Mesothelial cell of epicardium (in vitro differentiated cells): ENCODE data around the gene CDH5. TPM values are rescaled to one million over a fixed set of nuclear protein-coding genes. Genes with fewer than 3 reads are reported as not detected.

Experiments used
- DNase-seq, 2 experiments: peaks; one replicate each; pipeline ENCODE4 v3.0.0; 2021; ENCODE audit warnings: low spot score in 2 of 2; ENCODE audit not compliant: unreplicated experiment in 2 of 2
- H3K27ac Mint-ChIP-seq: 2 replicates; pipeline ENCODE4 v1.8.0; 2021; ENCODE audit warnings: mixed read lengths
- H3K27me3 Mint-ChIP-seq: 2 replicates; pipeline ENCODE4 v1.8.0; 2021; ENCODE audit warnings: low read depth, mixed read lengths
- H3K36me3 Mint-ChIP-seq: 2 replicates; pipeline ENCODE4 v1.8.0; 2021; ENCODE audit warnings: mixed read lengths
- H3K4me1 Mint-ChIP-seq: 2 replicates; pipeline ENCODE4 v1.8.0; 2021; ENCODE audit warnings: mixed read lengths
- H3K4me3 Mint-ChIP-seq: 2 replicates; pipeline ENCODE4 v1.8.0; 2021; ENCODE audit warnings: mild to moderate bottlenecking, moderate library complexity, mixed read lengths
- H3K9me3 Mint-ChIP-seq: 2 replicates; pipeline ENCODE4 v1.8.0; 2021; ENCODE audit warnings: mixed read lengths
- total RNA-seq: library from RNA; stranded (reverse); gene quantifications from 3 replicates; pipeline ENCODE4 v1.2.1, GENCODE V29; 2021
- TF ChIP-seq, protein P1 (sequence below): fragments of 200-600 bp; sonication (generic); IDR thresholded peaks from one replicate; pipeline ENCODE4 v1.5.0; 2021; ENCODE audit warnings: antibody characterized with exemption; ENCODE audit not compliant: unreplicated experiment

The CDH5 gene
- total RNA-seq, 1 donor from 2014 or later, result 0.16 TPM

DNA sequence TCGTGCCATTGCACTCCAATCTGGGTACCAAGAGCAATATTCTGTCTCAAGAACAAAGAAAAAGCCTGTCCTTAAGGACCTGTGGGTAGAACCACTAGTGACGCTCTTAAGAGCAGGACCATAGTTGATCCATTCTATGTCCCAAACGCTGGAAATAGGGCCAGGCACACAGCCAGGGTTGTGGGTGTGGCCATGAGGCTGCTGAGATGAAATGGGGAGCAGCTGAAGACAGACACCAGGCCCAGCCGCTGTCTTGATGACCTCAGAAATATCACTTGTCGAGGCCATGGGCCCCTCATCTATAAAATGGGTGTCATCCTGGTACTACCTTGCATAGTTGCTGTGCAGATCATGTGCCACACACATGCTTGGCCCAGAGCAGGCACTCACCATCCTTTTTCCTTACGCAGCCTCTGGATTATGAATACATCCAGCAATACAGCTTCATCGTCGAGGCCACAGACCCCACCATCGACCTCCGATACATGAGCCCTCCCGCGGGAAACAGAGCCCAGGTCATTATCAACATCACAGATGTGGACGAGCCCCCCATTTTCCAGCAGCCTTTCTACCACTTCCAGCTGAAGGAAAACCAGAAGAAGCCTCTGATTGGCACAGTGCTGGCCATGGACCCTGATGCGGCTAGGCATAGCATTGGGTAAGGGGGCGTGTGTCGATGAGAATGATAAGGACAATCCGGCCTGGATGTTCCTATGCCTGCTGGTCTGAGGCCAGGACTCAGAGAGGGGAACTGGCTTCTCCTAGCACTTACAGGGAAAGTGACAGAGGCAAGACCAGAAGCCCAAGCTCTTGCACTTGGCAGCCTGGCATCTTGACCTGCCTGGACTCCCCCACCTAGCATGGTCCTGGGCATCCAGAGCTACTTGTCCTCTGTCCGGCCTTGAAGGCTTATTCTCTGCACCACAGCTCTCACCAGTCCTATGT, 25.5 kb downstream of the CDH5 start:
- Mint-ChIP-seq H3K4me3 (no peak overlapping the region), H3K9me3 (no peaks in the 10 kb centered on the region), H3K27me3 (no peaks in the 10 kb centered on the region), H3K36me3 (no peaks in the 10 kb centered on the region), H3K4me1 (no peaks in the 10 kb centered on the region), H3K27ac (no peak overlapping the region)
- TF ChIP-seq, protein P1, sequence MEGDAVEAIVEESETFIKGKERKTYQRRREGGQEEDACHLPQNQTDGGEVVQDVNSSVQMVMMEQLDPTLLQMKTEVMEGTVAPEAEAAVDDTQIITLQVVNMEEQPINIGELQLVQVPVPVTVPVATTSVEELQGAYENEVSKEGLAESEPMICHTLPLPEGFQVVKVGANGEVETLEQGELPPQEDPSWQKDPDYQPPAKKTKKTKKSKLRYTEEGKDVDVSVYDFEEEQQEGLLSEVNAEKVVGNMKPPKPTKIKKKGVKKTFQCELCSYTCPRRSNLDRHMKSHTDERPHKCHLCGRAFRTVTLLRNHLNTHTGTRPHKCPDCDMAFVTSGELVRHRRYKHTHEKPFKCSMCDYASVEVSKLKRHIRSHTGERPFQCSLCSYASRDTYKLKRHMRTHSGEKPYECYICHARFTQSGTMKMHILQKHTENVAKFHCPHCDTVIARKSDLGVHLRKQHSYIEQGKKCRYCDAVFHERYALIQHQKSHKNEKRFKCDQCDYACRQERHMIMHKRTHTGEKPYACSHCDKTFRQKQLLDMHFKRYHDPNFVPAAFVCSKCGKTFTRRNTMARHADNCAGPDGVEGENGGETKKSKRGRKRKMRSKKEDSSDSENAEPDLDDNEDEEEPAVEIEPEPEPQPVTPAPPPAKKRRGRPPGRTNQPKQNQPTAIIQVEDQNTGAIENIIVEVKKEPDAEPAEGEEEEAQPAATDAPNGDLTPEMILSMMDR, result no peak
- DNase-seq, result no peak

DNA sequence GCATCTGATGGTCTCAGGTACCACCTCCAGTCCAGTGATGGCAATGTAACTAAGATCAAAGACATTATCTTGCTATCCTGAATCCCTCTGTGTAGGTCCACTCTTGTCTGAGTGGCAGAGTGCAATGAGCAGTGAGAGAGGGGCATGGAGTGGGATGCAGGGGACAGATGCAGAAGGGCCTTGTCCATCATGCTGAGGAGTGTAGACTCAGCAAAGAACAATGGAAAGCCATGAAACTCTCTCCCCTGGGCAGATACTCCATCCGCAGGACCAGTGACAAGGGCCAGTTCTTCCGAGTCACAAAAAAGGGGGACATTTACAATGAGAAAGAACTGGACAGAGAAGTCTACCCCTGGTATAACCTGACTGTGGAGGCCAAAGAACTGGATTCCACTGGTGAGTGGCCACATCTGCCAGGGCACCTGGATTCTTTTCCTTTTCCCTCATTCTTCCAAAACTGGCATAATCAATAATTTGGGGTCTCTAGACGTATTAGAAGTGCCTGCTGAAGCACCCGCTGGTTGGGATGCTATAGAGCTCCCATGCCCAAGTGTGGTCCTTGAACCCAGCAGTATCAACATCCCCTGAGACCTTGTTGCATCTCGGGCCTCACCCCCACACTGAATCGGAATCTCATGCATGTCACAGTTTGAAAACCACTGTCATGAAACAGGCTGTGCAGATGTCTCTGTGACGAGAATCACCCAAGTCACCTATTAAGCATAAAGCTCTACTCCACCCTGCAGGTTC, 29.5 kb downstream of the CDH5 start:
- Mint-ChIP-seq H3K4me3 (no peak overlapping the region), H3K27ac (no peak overlapping the region), H3K36me3 (no peaks in the 10 kb centered on the region), H3K4me1 (peaks cover 2% of the 10 kb centered on the region), H3K9me3 (no peaks in the 10 kb centered on the region), H3K27me3 (no peaks in the 10 kb centered on the region)
- TF ChIP-seq, protein P1, result no peak
- DNase-seq, result peak in 1 of 2 experiments; percentile 2

DNA sequence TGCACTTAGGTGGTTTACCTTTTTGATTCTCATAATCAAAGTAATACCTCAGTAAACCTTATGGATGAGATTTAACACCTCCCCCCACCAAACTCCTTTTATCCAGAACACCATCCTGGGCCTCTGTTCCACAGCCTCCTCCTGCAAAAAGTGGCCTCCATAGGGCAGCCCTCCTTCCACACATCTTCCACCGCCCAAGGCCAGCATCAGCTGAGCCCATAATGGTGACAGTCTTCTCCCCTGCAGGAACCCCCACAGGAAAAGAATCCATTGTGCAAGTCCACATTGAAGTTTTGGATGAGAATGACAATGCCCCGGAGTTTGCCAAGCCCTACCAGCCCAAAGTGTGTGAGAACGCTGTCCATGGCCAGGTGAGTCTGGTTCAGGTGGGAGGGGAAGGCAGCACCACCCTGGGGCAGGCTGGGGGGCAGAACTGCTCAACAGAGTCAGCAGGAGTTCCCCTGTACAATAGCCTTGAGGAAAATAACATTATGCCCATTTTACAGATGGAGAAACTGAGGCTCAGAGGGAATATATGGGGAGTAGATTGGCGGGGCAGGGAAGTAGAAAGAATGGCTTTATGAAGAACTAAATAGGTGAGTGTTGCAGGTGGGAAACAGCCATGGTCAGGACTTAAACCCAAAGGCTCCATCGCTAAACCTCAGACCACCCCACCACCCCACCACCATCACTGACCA, 31.4 kb downstream of the CDH5 start:
- H3K27ac Mint-ChIP-seq, result no peak overlapping the region
- TF ChIP-seq, protein P1, result no peak
- peaks cover 5% of the 10 kb centered on the region for H3K4me1 Mint-ChIP-seq
- no peak overlapping the region for H3K4me3 Mint-ChIP-seq
- DNase-seq, result peak in 1 of 2 experiments; percentile 24
- no peaks in the 10 kb centered on the region for H3K36me3 Mint-ChIP-seq
- H3K9me3 Mint-ChIP-seq, result no peaks in the 10 kb centered on the region
- H3K27me3 Mint-ChIP-seq, result no peaks in the 10 kb centered on the region

DNA sequence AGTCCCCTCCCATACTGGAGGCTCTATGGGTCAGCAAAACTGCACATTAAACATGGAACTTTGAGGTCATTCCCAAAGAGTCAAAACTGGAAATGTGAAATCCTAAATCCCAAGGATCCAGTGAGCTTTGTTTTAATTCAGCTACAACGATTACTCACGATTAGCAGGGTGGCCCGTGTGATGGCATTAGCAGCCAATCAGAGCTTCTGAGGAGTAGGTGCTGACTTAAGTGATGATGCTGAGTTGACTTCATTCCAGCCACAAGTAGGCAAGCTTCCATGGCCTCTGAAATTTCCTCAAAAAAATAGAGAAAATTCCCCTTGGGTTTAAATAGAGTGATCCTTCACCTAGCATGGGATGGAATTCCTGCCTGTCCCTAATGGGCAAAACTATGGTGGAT, 32.5 kb downstream of the CDH5 start:
- no peak overlapping the region for H3K4me3 Mint-ChIP-seq
- no peak overlapping the region for H3K27ac Mint-ChIP-seq
- no peaks in the 10 kb centered on the region for H3K36me3 Mint-ChIP-seq
- H3K4me1 Mint-ChIP-seq, result peaks cover 5% of the 10 kb centered on the region
- DNase-seq, result no peak
- no peaks in the 10 kb centered on the region for H3K9me3 Mint-ChIP-seq
- H3K27me3 Mint-ChIP-seq, result no peaks in the 10 kb centered on the region
- TF ChIP-seq, protein P1, result no peak

DNA sequence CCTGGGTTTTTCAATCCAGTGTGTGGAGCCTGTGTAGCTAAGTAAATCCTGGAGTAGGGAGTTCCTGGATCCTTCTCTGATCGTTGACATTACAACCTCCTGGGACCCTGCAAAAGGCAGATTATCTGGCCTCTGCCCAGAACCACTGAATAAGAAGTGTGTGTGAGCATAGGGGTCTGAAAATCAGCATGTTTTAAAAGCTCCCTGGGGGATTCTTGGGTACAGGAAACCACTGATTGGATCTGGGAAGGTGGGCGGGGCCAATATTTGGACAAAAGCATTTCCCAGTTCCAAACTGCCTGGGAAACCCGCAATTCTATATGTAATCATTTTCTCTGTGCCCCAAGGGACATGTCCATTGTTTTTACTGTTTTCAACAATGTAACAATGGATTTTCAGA, 33.4 kb downstream of the CDH5 start:
- no peaks in the 10 kb centered on the region for H3K27me3 Mint-ChIP-seq
- no peak overlapping the region for H3K4me3 Mint-ChIP-seq
- H3K36me3 Mint-ChIP-seq, result no peaks in the 10 kb centered on the region
- H3K27ac Mint-ChIP-seq, result no peak overlapping the region
- peak in 1 of 2 experiments; percentile 31 for DNase-seq
- peaks cover 2% of the 10 kb centered on the region for H3K9me3 Mint-ChIP-seq
- peaks cover 5% of the 10 kb centered on the region for H3K4me1 Mint-ChIP-seq
- TF ChIP-seq, protein P1, result no peak
